ENCODE results near the gene ATRNL1. TPM values are rescaled to one million over a fixed set of nuclear protein-coding genes. Genes with fewer than 3 reads are reported as not detected.

ATRNL1 gene
- total RNA-seq, 2 donors from 2014 or later = 5.1 to 22.9 TPM

GRCh38 chr10:115628616-115629015 is 535.5 kb downstream of the ATRNL1 start:
- no peak overlapping the region for H3K27ac ChIP-seq
- 50% methylated on average over 2 of the region's 2 CpGs for WGBS

GRCh38 chr10:115638246-115638645 is 545.1 kb downstream of the ATRNL1 start:
- 91% methylated on average over 1 of the region's 1 CpG for WGBS
- Histone ChIP-seq H3K9me3 (no peaks in the 10 kb centered on the region), H3K36me3 (no peaks in the 10 kb centered on the region), H3K27me3 (replicated peaks; ENCODE audit: insufficient read depth) (no peaks in the 10 kb centered on the region), H3K4me3 (no peak overlapping the region), H3K27ac (no peak overlapping the region), H3K4me1 (replicated peaks) (no peaks in the 10 kb centered on the region)
- intact Hi-C loops (cut with DNase I) = no loop called here
- DNase-seq (ENCODE audit: low spot score) = no peak
- TF ChIP-seq, protein P1, sequence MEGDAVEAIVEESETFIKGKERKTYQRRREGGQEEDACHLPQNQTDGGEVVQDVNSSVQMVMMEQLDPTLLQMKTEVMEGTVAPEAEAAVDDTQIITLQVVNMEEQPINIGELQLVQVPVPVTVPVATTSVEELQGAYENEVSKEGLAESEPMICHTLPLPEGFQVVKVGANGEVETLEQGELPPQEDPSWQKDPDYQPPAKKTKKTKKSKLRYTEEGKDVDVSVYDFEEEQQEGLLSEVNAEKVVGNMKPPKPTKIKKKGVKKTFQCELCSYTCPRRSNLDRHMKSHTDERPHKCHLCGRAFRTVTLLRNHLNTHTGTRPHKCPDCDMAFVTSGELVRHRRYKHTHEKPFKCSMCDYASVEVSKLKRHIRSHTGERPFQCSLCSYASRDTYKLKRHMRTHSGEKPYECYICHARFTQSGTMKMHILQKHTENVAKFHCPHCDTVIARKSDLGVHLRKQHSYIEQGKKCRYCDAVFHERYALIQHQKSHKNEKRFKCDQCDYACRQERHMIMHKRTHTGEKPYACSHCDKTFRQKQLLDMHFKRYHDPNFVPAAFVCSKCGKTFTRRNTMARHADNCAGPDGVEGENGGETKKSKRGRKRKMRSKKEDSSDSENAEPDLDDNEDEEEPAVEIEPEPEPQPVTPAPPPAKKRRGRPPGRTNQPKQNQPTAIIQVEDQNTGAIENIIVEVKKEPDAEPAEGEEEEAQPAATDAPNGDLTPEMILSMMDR (IDR thresholded peaks at IDR 0.05) = no peak

More at GRCh38 chr10:115628616-115629015, 535.5 kb downstream of the ATRNL1 start:
- Histone ChIP-seq H3K36me3 (no peaks in the 10 kb centered on the region), H3K9me3 (no peaks in the 10 kb centered on the region), H3K27me3 (replicated peaks; ENCODE audit: insufficient read depth) (no peaks in the 10 kb centered on the region), H3K4me1 (replicated peaks) (no peaks in the 10 kb centered on the region), H3K4me3 (no peak overlapping the region)
- intact Hi-C loops (cut with DNase I) = no loop called here
- no peak for DNase-seq (ENCODE audit: low spot score)
- TF ChIP-seq POLR2AphosphoS5 (IDR thresholded peaks at IDR 0.05) (no peak), POLR2A (IDR thresholded peaks at IDR 0.05) (no peak)
- TF ChIP-seq, protein P1 (IDR thresholded peaks at IDR 0.05) = no peak

DNA sequence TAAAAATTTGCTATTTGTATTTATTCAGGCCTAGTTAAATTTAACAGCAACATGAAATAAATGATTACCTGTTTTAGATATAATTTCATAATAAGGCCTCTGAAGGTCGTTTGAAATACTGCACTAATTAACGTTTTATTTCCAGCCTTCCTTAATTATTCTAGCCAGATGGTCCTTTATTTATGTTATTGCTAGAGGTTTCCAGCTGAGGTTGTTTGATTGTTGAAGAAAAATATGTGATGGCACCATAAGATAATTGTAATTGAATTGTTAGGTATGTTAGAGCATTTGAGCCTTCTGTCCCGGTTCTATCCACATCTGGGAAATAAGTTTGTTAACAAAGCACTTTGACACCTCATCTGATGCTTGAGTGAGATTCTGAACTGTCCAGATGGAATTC is 556.1 kb downstream of the ATRNL1 start:
- 31% methylated on average over 3 of the region's 3 CpGs for WGBS

GRCh38 chr10:115653473-115653872 is 560.3 kb downstream of the ATRNL1 start:
- no peak for DNase-seq (ENCODE audit: low spot score)
- 43% methylated on average over 1 of the region's 1 CpG for WGBS
- intact Hi-C loops (cut with DNase I) = no loop called here
- Histone ChIP-seq H3K4me3 (no peak overlapping the region), H3K4me1 (replicated peaks) (no peaks in the 10 kb centered on the region), H3K27ac (no peak overlapping the region), H3K36me3 (no peaks in the 10 kb centered on the region), H3K27me3 (replicated peaks; ENCODE audit: insufficient read depth) (no peaks in the 10 kb centered on the region), H3K9me3 (no peaks in the 10 kb centered on the region)
- TF ChIP-seq, protein P1 (IDR thresholded peaks at IDR 0.05) = no peak
- TF ChIP-seq POLR2A (IDR thresholded peaks at IDR 0.05) (no peak), POLR2AphosphoS5 (IDR thresholded peaks at IDR 0.05) (no peak)

More for the DNA sequence above, 556.1 kb downstream of the ATRNL1 start:
- H3K9me3 ChIP-seq = no peaks in the 10 kb centered on the region
- intact Hi-C loops (cut with DNase I) = no loop called here
- TF ChIP-seq POLR2AphosphoS5 (IDR thresholded peaks at IDR 0.05) = no peak
- no peak for TF ChIP-seq POLR2A (IDR thresholded peaks at IDR 0.05)
- TF ChIP-seq, protein P1 (IDR thresholded peaks at IDR 0.05) = no peak
- DNase-seq (ENCODE audit: low spot score) = no peak
- no peaks in the 10 kb centered on the region for H3K4me1 ChIP-seq (replicated peaks)
- no peak overlapping the region for H3K27ac ChIP-seq
- no peaks in the 10 kb centered on the region for H3K27me3 ChIP-seq (replicated peaks; ENCODE audit: insufficient read depth)
- no peaks in the 10 kb centered on the region for H3K36me3 ChIP-seq
- no peak overlapping the region for H3K4me3 ChIP-seq

DNA sequence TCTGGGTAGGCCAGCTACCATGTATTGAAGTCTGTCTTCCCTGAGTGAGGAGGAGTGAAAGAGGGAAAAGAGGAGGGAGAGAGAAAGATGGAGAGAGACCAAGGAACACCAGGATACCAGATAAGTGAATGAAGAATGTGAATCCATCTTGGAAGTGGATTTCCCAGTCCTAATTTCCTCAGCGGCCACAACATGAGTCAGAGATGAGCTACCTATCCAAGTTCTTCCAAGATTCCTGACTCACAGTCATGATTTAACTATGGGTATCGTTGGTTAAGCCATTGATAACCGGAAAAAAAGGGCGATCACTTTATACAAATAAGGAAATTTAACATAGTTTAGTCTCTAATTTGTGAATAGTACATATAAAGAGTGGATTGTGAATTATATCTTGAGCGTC is 561.8 kb downstream of the ATRNL1 start:
- intact Hi-C loops (cut with DNase I) = no loop called here
- Histone ChIP-seq H3K4me3 (no peak overlapping the region), H3K36me3 (no peaks in the 10 kb centered on the region), H3K9me3 (no peaks in the 10 kb centered on the region), H3K27me3 (replicated peaks; ENCODE audit: insufficient read depth) (no peaks in the 10 kb centered on the region), H3K4me1 (replicated peaks) (no peaks in the 10 kb centered on the region), H3K27ac (no peak overlapping the region)
- TF ChIP-seq, protein P1 (IDR thresholded peaks at IDR 0.05) = no peak
- TF ChIP-seq POLR2AphosphoS5 (IDR thresholded peaks at IDR 0.05) = no peak
- DNase-seq (ENCODE audit: low spot score) = no peak
- WGBS = 90% methylated on average over 5 of the region's 5 CpGs

All from prostate gland (tissue), 2 donors.